Fibroblast of lung (primary cell): ENCODE results near the gene ABCC10.

Experiments used
- EZH2 ChIP-seq: IDR thresholded peaks from 2 replicates; pipeline ENCODE4 v1.5.1; 2012; ENCODE audit warnings: low read length, control low read depth, mild to moderate bottlenecking; ENCODE audit errors: missing control alignments
- TF ChIP-seq, protein P1 (sequence below), 2 donors: IDR thresholded peaks in 1 of 2; conservative IDR thresholded peaks in 1 of 2; 1 replicate in 1 of 2; 2 replicates in 1 of 2; pipeline ENCODE4 v1.5.1; 2011 to 2012; ENCODE audit warnings: low read length in 2 of 2, control low read depth in 1 of 2, inconsistent platforms in 1 of 2, low read depth in 1 of 2, mild to moderate bottlenecking in 1 of 2

DNA sequence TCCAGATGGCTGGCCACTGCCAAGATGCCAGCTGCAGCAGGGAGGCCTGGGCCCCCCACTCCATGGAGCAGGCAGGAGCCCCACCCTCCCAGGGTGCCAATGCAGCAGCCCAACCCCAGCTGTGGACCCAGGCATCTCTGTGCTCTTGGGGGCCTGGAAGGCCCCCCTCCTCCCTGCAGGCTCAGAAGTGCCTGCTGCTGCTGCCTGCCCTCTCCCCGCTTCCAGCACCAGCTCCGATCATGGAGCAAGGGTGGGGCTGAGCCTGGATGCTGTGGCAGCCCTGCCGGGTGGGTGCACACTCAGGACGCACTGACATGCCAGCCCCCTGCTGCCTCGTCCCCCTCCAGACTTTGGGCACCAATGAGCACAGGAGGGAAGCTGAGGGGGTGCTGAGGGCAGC, 14.8 kb upstream of the ABCC10 start:
- TF ChIP-seq, protein P1, sequence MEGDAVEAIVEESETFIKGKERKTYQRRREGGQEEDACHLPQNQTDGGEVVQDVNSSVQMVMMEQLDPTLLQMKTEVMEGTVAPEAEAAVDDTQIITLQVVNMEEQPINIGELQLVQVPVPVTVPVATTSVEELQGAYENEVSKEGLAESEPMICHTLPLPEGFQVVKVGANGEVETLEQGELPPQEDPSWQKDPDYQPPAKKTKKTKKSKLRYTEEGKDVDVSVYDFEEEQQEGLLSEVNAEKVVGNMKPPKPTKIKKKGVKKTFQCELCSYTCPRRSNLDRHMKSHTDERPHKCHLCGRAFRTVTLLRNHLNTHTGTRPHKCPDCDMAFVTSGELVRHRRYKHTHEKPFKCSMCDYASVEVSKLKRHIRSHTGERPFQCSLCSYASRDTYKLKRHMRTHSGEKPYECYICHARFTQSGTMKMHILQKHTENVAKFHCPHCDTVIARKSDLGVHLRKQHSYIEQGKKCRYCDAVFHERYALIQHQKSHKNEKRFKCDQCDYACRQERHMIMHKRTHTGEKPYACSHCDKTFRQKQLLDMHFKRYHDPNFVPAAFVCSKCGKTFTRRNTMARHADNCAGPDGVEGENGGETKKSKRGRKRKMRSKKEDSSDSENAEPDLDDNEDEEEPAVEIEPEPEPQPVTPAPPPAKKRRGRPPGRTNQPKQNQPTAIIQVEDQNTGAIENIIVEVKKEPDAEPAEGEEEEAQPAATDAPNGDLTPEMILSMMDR (conservative IDR thresholded peaks at IDR 0.05 in 1 of 2, IDR thresholded peaks at IDR 0.05 in 1 of 2; ENCODE audit: low read depth in 1 of 2, low read length in 2 of 2) = no peak
- TF ChIP-seq EZH2 = no peak
